ENCODE results near the gene FCSK. TPM values are rescaled to one million over a fixed set of nuclear protein-coding genes. Genes with fewer than 3 reads are reported as not detected.

Gene FCSK
- total and polyA plus RNA-seq, 8 donors, result 11.7 to 33.6 (median 15.2) TPM

DNA sequence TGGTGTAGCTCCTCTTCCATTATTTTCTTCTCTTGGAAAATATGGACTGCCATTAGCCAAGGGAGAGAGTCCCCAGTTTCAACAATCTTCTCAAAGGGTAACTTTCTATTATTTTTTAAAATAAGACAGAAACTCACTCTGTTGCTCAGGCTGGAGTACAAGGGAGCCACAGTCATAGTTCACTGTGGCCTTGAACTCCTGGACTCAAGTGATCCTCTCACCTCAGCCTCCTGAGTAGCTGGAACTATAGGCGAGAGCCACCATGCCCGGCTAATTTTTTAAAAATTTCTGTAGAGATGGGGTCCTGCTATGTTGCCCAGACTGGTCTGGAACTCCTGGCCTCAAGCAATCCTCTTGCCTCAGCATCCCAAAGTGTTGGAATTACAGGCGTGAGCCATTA, 55.8 kb downstream of the FCSK start:
- FAIRE-seq (no peak), DNase-seq (no peak), ATAC-seq (no peak)
- TF ChIP-seq, protein P1, sequence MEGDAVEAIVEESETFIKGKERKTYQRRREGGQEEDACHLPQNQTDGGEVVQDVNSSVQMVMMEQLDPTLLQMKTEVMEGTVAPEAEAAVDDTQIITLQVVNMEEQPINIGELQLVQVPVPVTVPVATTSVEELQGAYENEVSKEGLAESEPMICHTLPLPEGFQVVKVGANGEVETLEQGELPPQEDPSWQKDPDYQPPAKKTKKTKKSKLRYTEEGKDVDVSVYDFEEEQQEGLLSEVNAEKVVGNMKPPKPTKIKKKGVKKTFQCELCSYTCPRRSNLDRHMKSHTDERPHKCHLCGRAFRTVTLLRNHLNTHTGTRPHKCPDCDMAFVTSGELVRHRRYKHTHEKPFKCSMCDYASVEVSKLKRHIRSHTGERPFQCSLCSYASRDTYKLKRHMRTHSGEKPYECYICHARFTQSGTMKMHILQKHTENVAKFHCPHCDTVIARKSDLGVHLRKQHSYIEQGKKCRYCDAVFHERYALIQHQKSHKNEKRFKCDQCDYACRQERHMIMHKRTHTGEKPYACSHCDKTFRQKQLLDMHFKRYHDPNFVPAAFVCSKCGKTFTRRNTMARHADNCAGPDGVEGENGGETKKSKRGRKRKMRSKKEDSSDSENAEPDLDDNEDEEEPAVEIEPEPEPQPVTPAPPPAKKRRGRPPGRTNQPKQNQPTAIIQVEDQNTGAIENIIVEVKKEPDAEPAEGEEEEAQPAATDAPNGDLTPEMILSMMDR (IDR thresholded peaks at IDR 0.05), result no peak
- no peak overlapping the region for H3K27ac ChIP-seq
- no peaks in the 10 kb centered on the region for H3K9me3 ChIP-seq
- intact Hi-C loops (cut with DNase I), result no loop called here
- H3K36me3 ChIP-seq, result peaks cover 0 to 54% (median 15%) of the 10 kb centered on the region in 3 donors
- H3K27me3 ChIP-seq, result no peaks in the 10 kb centered on the region
- H3K4me3 ChIP-seq, result no peak overlapping the region
- H3K4me1 ChIP-seq, result no peaks in the 10 kb centered on the region
- 91 to 95% methylated on average over 3 of the region's 3 CpGs for WGBS, 2 donors

DNA sequence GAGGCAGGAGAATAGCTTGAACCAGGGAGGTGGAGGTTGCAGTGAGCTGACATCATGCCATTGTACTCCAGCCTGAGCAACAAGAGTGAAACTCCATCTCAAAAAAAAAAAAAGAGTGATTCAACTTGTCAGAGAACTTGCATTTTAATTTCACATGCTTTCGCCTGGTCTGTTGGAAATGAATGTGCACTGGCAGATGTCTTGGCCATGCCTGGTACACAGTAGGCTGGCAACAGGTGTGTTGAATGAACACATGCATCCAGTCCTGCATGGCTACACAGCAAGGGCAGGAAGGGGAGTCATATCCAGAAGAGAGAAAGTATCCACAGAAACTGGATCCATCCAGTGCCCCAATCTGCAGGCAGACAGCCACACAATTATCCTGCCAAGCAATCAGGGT, 57.4 kb downstream of the FCSK start:
- no peak overlapping the region for H3K27ac ChIP-seq
- no peaks in the 10 kb centered on the region for H3K27me3 ChIP-seq
- 91 to 93% methylated on average over 1 of the region's 1 CpG for WGBS, 2 donors
- DNase-seq (no peak), FAIRE-seq (no peak), ATAC-seq (no peak)
- intact Hi-C loops (cut with DNase I), result no loop called here
- H3K9me3 ChIP-seq, result no peaks in the 10 kb centered on the region
- peaks cover 0 to 61% (median 24%) of the 10 kb centered on the region in 3 donors for H3K36me3 ChIP-seq
- TF ChIP-seq, protein P1 (IDR thresholded peaks at IDR 0.05), result no peak
- H3K4me3 ChIP-seq, result no peak overlapping the region
- H3K4me1 ChIP-seq, result no peaks in the 10 kb centered on the region

DNA sequence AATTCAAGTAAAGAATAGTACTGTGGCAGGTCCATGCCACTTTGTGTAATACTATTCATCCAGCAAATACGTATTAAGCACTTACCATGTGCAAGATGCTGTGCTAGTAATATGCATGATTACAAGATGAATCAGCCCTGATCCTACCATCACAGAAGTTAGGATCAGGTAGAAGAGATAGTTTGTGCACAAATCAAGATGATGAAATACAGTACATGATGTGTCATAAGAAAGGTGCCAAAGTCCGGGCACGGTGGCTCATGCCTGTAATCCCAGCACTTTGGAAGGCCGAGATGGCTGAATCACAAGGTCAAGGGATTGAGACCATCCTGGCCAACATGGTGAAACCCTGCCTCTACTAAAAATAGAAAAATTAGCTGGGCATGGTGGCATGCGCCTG, 58.1 kb downstream of the FCSK start:
- Histone ChIP-seq H3K4me3 (no peak overlapping the region), H3K27me3 (no peaks in the 10 kb centered on the region), H3K9me3 (no peaks in the 10 kb centered on the region), H3K27ac (no peak overlapping the region), H3K4me1 (no peaks in the 10 kb centered on the region), H3K36me3 (peaks cover 0 to 57% (median 31%) of the 10 kb centered on the region in 3 donors)
- WGBS, 2 donors, result 96% methylated on average over 5 of the region's 5 CpGs
- no peak for DNase-seq
- TF ChIP-seq, protein P1 (IDR thresholded peaks at IDR 0.05), result no peak
- ATAC-seq, result no peak
- intact Hi-C loops (cut with DNase I), result no loop called here
- no peak for FAIRE-seq

DNA sequence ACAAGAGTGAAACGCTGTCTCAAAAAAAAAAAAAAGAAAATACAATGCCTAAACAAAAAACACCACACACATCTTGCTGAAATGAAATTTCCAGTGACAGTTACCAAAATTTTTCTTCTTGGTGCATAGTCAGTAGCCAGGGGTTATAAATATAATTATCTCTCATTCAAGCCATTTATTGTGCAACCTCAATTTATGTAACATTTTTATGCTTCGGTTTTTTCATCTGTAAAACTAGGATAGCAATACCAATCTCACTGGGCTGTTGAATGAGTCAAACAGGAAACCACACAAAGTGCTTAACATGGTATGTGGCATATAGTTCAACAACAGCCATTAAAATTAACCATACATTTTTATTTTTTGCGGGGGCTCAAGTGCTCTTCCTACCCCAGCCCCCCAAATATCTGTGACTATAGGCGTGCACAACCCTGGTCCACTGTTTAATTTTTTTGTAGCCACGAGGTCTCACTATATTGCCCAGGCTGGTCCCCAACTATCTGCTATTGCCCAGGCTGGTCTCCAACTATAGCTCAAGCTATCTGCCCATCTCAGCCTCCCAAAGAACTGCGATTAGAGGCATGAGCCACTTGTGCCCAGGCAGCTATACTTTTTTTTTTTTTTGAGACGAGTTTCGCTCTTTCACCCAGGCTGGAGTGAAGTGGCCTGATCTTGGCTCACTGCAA, 66.4 kb downstream of the FCSK start:
- Histone ChIP-seq H3K4me3 (no peak overlapping the region), H3K4me1 (peaks cover 4 to 18% (median 4%) of the 10 kb centered on the region in 3 donors), H3K27ac (no peak overlapping the region), H3K36me3 (peaks cover 0 to 16% (median 3%) of the 10 kb centered on the region in 3 donors), H3K27me3 (no peaks in the 10 kb centered on the region), H3K9me3 (no peaks in the 10 kb centered on the region)
- no peak for FAIRE-seq
- TF ChIP-seq, protein P1 (IDR thresholded peaks at IDR 0.05), result no peak
- no peak for DNase-seq
- intact Hi-C loops (cut with DNase I), result no loop called here
- no peak for ATAC-seq
- WGBS, 2 donors, result 84 to 89% methylated on average over 8 of the region's 8 CpGs
